Measurements from ENCODE around the gene SMOC2.

- TF ChIP-seq, protein P1, sequence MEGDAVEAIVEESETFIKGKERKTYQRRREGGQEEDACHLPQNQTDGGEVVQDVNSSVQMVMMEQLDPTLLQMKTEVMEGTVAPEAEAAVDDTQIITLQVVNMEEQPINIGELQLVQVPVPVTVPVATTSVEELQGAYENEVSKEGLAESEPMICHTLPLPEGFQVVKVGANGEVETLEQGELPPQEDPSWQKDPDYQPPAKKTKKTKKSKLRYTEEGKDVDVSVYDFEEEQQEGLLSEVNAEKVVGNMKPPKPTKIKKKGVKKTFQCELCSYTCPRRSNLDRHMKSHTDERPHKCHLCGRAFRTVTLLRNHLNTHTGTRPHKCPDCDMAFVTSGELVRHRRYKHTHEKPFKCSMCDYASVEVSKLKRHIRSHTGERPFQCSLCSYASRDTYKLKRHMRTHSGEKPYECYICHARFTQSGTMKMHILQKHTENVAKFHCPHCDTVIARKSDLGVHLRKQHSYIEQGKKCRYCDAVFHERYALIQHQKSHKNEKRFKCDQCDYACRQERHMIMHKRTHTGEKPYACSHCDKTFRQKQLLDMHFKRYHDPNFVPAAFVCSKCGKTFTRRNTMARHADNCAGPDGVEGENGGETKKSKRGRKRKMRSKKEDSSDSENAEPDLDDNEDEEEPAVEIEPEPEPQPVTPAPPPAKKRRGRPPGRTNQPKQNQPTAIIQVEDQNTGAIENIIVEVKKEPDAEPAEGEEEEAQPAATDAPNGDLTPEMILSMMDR (IDR thresholded peaks at IDR 0.05), result no peak
- TF ChIP-seq EP300 (IDR thresholded peaks at IDR 0.05) (no peak), JUN (IDR thresholded peaks at IDR 0.05) (no peak), ESRRA (IDR thresholded peaks at IDR 0.05; ENCODE audit: borderline replicate concordance, low read length) (no peak), NR3C1 (IDR thresholded peaks at IDR 0.05) (no peak), CEBPB (IDR thresholded peaks at IDR 0.05) (no peak), EHMT2 (IDR thresholded peaks at IDR 0.05; ENCODE audit: low read depth) (no peak), FOSL2 (IDR thresholded peaks at IDR 0.05) (no peak), FOSL2 (CRISPR knock-in tag; IDR thresholded peaks at IDR 0.05) (no peak)
- TF ChIP-seq, protein P2, sequence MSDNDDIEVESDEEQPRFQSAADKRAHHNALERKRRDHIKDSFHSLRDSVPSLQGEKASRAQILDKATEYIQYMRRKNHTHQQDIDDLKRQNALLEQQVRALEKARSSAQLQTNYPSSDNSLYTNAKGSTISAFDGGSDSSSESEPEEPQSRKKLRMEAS (IDR thresholded peaks at IDR 0.05), result no peak
Measured at GRCh38 chr6:168596344-168596743, 155.4 kb downstream of the SMOC2 start.

Measured in A549 (cell line).